Body of pancreas (tissue), 4 donors: ENCODE measurements around the gene RASAL1. TPM values are rescaled to one million over a fixed set of nuclear protein-coding genes. Genes with fewer than 3 reads are reported as not detected.

Experiments
- ATAC-seq: fragments of 150-250 bp; one replicate; pipeline ENCODE4 v1.9.1; 2016
- DNase-seq, 4 donors: peaks; one replicate each; pipeline ENCODE4 v3.0.0-alpha.2; 2019
- H3K27ac ChIP-seq, 4 donors: fragments of 200-600 bp; sonication (generic); 1 replicate in 3 of 4; 2 replicates in 1 of 4; pipeline versions ENCODE4 v1.5.1 to v1.6.1; 2016 to 2019; ENCODE audit warnings: mild to moderate bottlenecking in 1 of 4, mixed read lengths in 1 of 4, moderate library complexity in 1 of 4
- H3K27me3 ChIP-seq, 2 donors: fragments of 200-600 bp; sonication (generic); one replicate each; pipeline ENCODE4 v1.6.0; 2016; ENCODE audit warnings: mild to moderate bottlenecking in 1 of 2
- H3K36me3 ChIP-seq, 2 donors: fragments of 200-600 bp; sonication (generic); replicated peaks in 1 of 2; 2 replicates each; pipeline ENCODE4 v1.5.1; 2016; ENCODE audit warnings: low read depth in 2 of 2; ENCODE audit not compliant: insufficient read depth in 1 of 2
- H3K4me1 ChIP-seq: fragments of 200-600 bp; sonication (generic); one replicate; pipeline ENCODE4 v1.6.0; 2016
- H3K4me3 ChIP-seq, 2 donors: fragments of 200-600 bp; sonication (generic); 1 replicate in 1 of 2; 2 replicates in 1 of 2; pipeline ENCODE4 v1.5.1; 2016 to 2019
- H3K9me3 ChIP-seq, 3 donors: fragments of 200-600 bp; sonication (generic); 1 replicate in 2 of 3; 2 replicates in 1 of 3; pipeline ENCODE4 v1.5.1; 2016
- CTCF ChIP-seq, 7 experiments: fragments of 450-650 bp in 4 of 7; fragments of 200-600 bp in 3 of 7; sonication (generic) in 3 of 7; IDR thresholded peaks; one replicate each; pipeline ENCODE4 v1.5.1; 2016 to 2019; ENCODE audit warnings: antibody characterized with exemption in 7 of 7
- POLR2A ChIP-seq, 3 donors: fragments of 450-650 bp; IDR thresholded peaks; one replicate each; pipeline ENCODE4 v1.6.1; 2016; ENCODE audit warnings: antibody characterized with exemption in 3 of 3, mild to moderate bottlenecking in 2 of 3
- WGBS, 2 donors: methylation state at CpG; one replicate each; pipeline ENCODE4 v1.1.5; 2017; 5-methylcytosine and 5-hydroxymethylcytosine counted together
- intact Hi-C: fragments of 100-400 bp; cut with DNase I; formaldehyde crosslinking; loops from one replicate; pipeline ENCODE4 v1.15.1; 2023
- total RNA-seq, 2 donors: library from RNA; depleted of rRNA; stranded (reverse); fragments of >200 nt; gene quantifications; one replicate each; pipeline ENCODE4 v1.1.0, GENCODE V29; 2016

The RASAL1 gene
- total RNA-seq, 2 donors from 2014 or later: 0.66 to 2.1 TPM

- DNase-seq: no peak
- Histone ChIP-seq H3K27me3 (no peaks in the 10 kb centered on the region), H3K36me3 (no peaks in the 10 kb centered on the region), H3K4me1 (peaks cover 7% of the 10 kb centered on the region), H3K4me3 (no peak overlapping the region), H3K9me3 (no peaks in the 10 kb centered on the region), H3K27ac (no peak overlapping the region)
- intact Hi-C loops: no loop called here
- ATAC-seq: no peak
- no peak for TF ChIP-seq CTCF (IDR thresholded peaks at IDR 0.05)
- TF ChIP-seq POLR2A (IDR thresholded peaks at IDR 0.05): no peak
- 88 to 91% methylated on average over 12 to 14 of the region's 15 CpGs for WGBS, 2 donors
Measured at GRCh38 chr12:113105606-113106271, 29.8 kb downstream of the RASAL1 start.

- TF ChIP-seq POLR2A (IDR thresholded peaks at IDR 0.05) (no peak), CTCF (IDR thresholded peaks at IDR 0.05) (no peak)
- Histone ChIP-seq H3K27me3 (no peaks in the 10 kb centered on the region), H3K4me3 (no peak overlapping the region), H3K4me1 (peaks cover 7% of the 10 kb centered on the region), H3K36me3 (no peaks in the 10 kb centered on the region), H3K27ac (no peak overlapping the region), H3K9me3 (no peaks in the 10 kb centered on the region)
- DNase-seq (no peak), ATAC-seq (no peak)
- intact Hi-C loops: no loop called here
- 74% methylated on average over 13 of the region's 13 CpGs for WGBS, 2 donors
Measured at GRCh38 chr12:113104953-113105510, 30.5 kb downstream of the RASAL1 start.

- peak; percentile 63 for ATAC-seq
- TF ChIP-seq POLR2A (IDR thresholded peaks at IDR 0.05): no peak
- TF ChIP-seq CTCF (IDR thresholded peaks at IDR 0.05): no peak
- no peaks in the 10 kb centered on the region for H3K9me3 ChIP-seq
- intact Hi-C loops: no loop called here
- H3K4me1 ChIP-seq: peaks cover 8% of the 10 kb centered on the region
- 4 to 20% methylated on average over 22 to 37 of the region's 43 CpGs for WGBS, 2 donors
- DNase-seq: peak; percentile 50 to 75 (median 61)
- H3K4me3 ChIP-seq: no peak overlapping the region
- no peak overlapping the region for H3K27ac ChIP-seq
- no peaks in the 10 kb centered on the region for H3K27me3 ChIP-seq
- no peaks in the 10 kb centered on the region for H3K36me3 ChIP-seq
Measured at GRCh38 chr12:113103756-113104450, 31.7 kb downstream of the RASAL1 start.

- Histone ChIP-seq H3K36me3 (no peaks in the 10 kb centered on the region), H3K4me3 (no peak overlapping the region), H3K27me3 (no peaks in the 10 kb centered on the region), H3K27ac (no peak overlapping the region), H3K9me3 (no peaks in the 10 kb centered on the region), H3K4me1 (peaks cover 19% of the 10 kb centered on the region)
- no peak for DNase-seq
- WGBS, 2 donors: 83 to 87% methylated on average over 5 of the region's 5 CpGs
- TF ChIP-seq POLR2A (IDR thresholded peaks at IDR 0.05) (no peak), CTCF (IDR thresholded peaks at IDR 0.05) (no peak)
- no peak for ATAC-seq
- intact Hi-C loops: no loop called here
Measured at GRCh38 chr12:113102811-113103210, 32.8 kb downstream of the RASAL1 start.
